GM08714 (cell line): ENCODE results near the gene SAV1.
"Not testable (repeated sequence)": the region's sequence is repeated elsewhere in the genome, so short reads cannot be mapped to it uniquely, and the experiment has no call there.

ENCODE experiments used
- H3K4me3 ChIP-seq: fragments of 200-500 bp; sonication (Bioruptor generic); 2 replicates; pipeline ENCODE4 v1.5.1; 2014; ENCODE audit warnings: mild to moderate bottlenecking, low read length, inconsistent platforms
- ZNF274 ChIP-seq: IDR thresholded peaks from 2 replicates; pipeline ENCODE4 v1.6.1; 2012; ENCODE audit warnings: mild to moderate bottlenecking, low read depth, low read length

The SAV1 gene

GRCh38 chr14:50647282-50647681 is 20.8 kb downstream of the SAV1 start:
- TF ChIP-seq ZNF274: no peak
- no peak overlapping the region; the same call in 1 of the 2 replicates for H3K4me3 ChIP-seq

GRCh38 chr14:50635141-50635540 is 33.0 kb downstream of the SAV1 start:
- TF ChIP-seq ZNF274: no peak
- no peak overlapping the region for H3K4me3 ChIP-seq

GRCh38 chr14:50633954-50634353 is 34.2 kb downstream of the SAV1 start:
- no peak overlapping the region for H3K4me3 ChIP-seq
- no peak for TF ChIP-seq ZNF274

GRCh38 chr14:50631408-50631821 is 36.7 kb downstream of the SAV1 start:
- H3K4me3 ChIP-seq: no peak overlapping the region
- no peak for TF ChIP-seq ZNF274

- H3K4me3 ChIP-seq: not testable (repeated sequence)
Observed at GRCh38 chr14:50624947-50625346, 43.2 kb downstream of the SAV1 start.

- TF ChIP-seq ZNF274: no peak
- no peak overlapping the region for H3K4me3 ChIP-seq
Observed at GRCh38 chr14:50624447-50624846, 43.7 kb downstream of the SAV1 start.

- no peak overlapping the region for H3K4me3 ChIP-seq
Observed at GRCh38 chr14:50622978-50623377, 45.1 kb downstream of the SAV1 start.

GRCh38 chr14:50620341-50620740 is 47.8 kb downstream of the SAV1 start:
- no peak overlapping the region for H3K4me3 ChIP-seq
- no peak for TF ChIP-seq ZNF274

More at GRCh38 chr14:50622978-50623377, 45.1 kb downstream of the SAV1 start:
- no peak for TF ChIP-seq ZNF274

GRCh38 chr14:50619569-50620141 is 48.5 kb downstream of the SAV1 start:
- H3K4me3 ChIP-seq: no peak overlapping the region
- TF ChIP-seq ZNF274: no peak

- TF ChIP-seq ZNF274: no peak
- H3K4me3 ChIP-seq: no peak overlapping the region
Observed at GRCh38 chr14:50616275-50616674, 51.8 kb downstream of the SAV1 start.

GRCh38 chr14:50615552-50615951 is 52.6 kb downstream of the SAV1 start:
- TF ChIP-seq ZNF274: no peak
- H3K4me3 ChIP-seq: no peak overlapping the region

GRCh38 chr14:50615056-50615455 is 53.0 kb downstream of the SAV1 start:
- no peak overlapping the region for H3K4me3 ChIP-seq
- TF ChIP-seq ZNF274: no peak

GRCh38 chr14:50612806-50613205 is 55.3 kb downstream of the SAV1 start:
- H3K4me3 ChIP-seq: no peak overlapping the region
- no peak for TF ChIP-seq ZNF274

- H3K4me3 ChIP-seq: no peak overlapping the region
- TF ChIP-seq ZNF274: no peak
Observed at GRCh38 chr14:50610465-50610864, 57.6 kb downstream of the SAV1 start.

GRCh38 chr14:50608302-50608851 is 59.7 kb downstream of the SAV1 start:
- no peak overlapping the region for H3K4me3 ChIP-seq
- TF ChIP-seq ZNF274: no peak

GRCh38 chr14:50607761-50608160 is 60.3 kb downstream of the SAV1 start:
- no peak overlapping the region for H3K4me3 ChIP-seq
- TF ChIP-seq ZNF274: no peak
